CD4-positive, alpha-beta T cell treated with Interleukin-12 subunit alpha and Interleukin-12 subunit beta, for 1 hour (primary cell): ENCODE results near the gene FAM47E.
"Not testable (repeated sequence)": the region's sequence is repeated elsewhere in the genome, so short reads cannot be mapped to it uniquely, and the experiment has no call there.

Source experiments
- DNase-seq: peaks from one replicate; pipeline ENCODE4 v3.0.0-alpha.2; 2020

Gene FAM47E

GRCh38 chr4:76226418-76226817, 25.1 kb upstream of the FAM47E start:
- no peak for DNase-seq

GRCh38 chr4:76232681-76233080, 18.8 kb upstream of the FAM47E start:
- no peak for DNase-seq

GRCh38 chr4:76233083-76233482, 18.4 kb upstream of the FAM47E start:
- no peak for DNase-seq

- DNase-seq, result no peak
Measured at GRCh38 chr4:76233529-76233928, 18.0 kb upstream of the FAM47E start.

GRCh38 chr4:76233967-76234678, 17.4 kb upstream of the FAM47E start:
- no peak for DNase-seq

- no peak for DNase-seq
Measured at GRCh38 chr4:76234679-76235044, 16.9 kb upstream of the FAM47E start.

GRCh38 chr4:76235407-76235806, 16.1 kb upstream of the FAM47E start:
- no peak for DNase-seq

- no peak for DNase-seq
Measured at GRCh38 chr4:76235915-76236314, 15.6 kb upstream of the FAM47E start.

GRCh38 chr4:76238236-76238635, 13.3 kb upstream of the FAM47E start:
- no peak for DNase-seq

- no peak for DNase-seq
Measured at GRCh38 chr4:76238701-76239100, 12.8 kb upstream of the FAM47E start.

- no peak for DNase-seq
Measured at GRCh38 chr4:76240236-76240635, 11.3 kb upstream of the FAM47E start.

- not testable (repeated sequence) for DNase-seq
Measured at GRCh38 chr4:76243877-76244276, 7.6 kb upstream of the FAM47E start.

GRCh38 chr4:76246025-76246424, 5.5 kb upstream of the FAM47E start:
- DNase-seq, result no peak

- no peak for DNase-seq
Measured at GRCh38 chr4:76246852-76247251, 4.7 kb upstream of the FAM47E start.

GRCh38 chr4:76250962-76251361, 559 bp upstream of the FAM47E start:
- DNase-seq, result no peak

- DNase-seq, result no peak
Measured at GRCh38 chr4:76252271-76252653, 741 bp downstream of the FAM47E start.

- DNase-seq, result no peak
Measured at GRCh38 chr4:76253511-76253910, 2.0 kb downstream of the FAM47E start.

GRCh38 chr4:76256032-76256431, 4.5 kb downstream of the FAM47E start:
- no peak for DNase-seq

GRCh38 chr4:76256968-76257367, 5.4 kb downstream of the FAM47E start:
- DNase-seq, result no peak

GRCh38 chr4:76257824-76258223, 6.3 kb downstream of the FAM47E start:
- DNase-seq, result no peak

- no peak for DNase-seq
Measured at GRCh38 chr4:76260571-76260970, 9.1 kb downstream of the FAM47E start.

- no peak for DNase-seq
Measured at GRCh38 chr4:76265631-76266218, 14.2 kb downstream of the FAM47E start.

GRCh38 chr4:76266627-76267026, 15.1 kb downstream of the FAM47E start:
- DNase-seq, result no peak

GRCh38 chr4:76267811-76268210, 16.3 kb downstream of the FAM47E start:
- no peak for DNase-seq
